ENCODE data around the gene SRPX2.

SRPX2 gene

GRCh38 chrX:100652266-100652665 lies 8.3 kb downstream of the SRPX2 start:
- no peak for DNase-seq

- DNase-seq: no peak
Observed at GRCh38 chrX:100654261-100654660, 10.3 kb downstream of the SRPX2 start.

DNA sequence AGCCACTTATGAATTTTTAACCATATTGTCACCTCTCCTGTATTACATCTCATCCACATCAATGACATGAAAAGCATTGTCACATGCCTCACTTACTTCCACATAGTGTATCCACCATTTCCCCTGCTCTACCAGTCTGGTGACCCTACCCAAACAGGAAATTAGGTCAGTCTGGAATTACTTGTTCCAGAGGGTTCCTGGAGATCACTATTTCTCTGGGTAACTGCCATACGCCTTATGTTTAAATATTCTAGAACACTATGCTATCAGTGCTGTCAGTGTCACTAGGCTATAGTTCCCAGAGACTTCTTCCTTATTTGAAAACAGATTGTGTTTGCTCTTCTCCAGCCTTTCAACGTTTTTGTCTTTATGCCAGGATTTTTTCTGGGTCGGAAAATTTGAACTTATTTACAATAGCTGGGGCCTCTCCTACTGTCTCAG lies 15.0 kb downstream of the SRPX2 start:
- DNase-seq: no peak

DNA sequence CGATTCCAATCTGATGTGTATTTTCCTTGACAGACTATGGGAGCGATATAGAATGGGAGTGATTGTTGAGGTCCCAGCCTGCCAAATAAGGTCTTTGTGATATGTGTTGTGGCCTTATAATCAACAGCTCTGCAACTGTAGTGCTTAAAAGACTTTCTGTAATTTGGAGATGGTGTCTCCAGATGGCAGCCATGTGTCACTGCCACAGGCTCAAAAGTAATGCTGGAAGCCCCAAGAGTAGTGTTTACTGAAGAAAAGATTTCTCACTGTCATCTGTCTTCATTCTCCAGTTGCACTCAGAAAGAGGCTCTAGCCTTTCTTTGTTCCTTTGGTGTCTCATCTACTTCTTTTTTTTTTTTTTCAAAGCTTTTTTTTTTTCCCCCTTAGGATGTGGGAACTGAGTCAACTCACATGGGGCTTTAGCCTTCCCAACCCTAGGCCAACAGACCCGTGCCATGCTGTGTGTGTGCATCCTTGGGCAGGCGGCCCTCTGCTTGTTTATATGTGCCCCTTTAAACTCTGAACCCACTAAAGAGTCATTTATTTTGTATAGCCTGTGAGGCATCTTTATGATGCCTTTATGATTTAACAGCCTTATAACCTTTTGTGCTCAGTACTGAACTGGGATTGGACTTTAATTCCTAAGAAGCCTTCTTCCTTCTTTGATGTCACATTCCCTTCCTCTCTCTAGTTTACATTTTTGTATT lies 15.6 kb downstream of the SRPX2 start:
- no peak for DNase-seq

DNA sequence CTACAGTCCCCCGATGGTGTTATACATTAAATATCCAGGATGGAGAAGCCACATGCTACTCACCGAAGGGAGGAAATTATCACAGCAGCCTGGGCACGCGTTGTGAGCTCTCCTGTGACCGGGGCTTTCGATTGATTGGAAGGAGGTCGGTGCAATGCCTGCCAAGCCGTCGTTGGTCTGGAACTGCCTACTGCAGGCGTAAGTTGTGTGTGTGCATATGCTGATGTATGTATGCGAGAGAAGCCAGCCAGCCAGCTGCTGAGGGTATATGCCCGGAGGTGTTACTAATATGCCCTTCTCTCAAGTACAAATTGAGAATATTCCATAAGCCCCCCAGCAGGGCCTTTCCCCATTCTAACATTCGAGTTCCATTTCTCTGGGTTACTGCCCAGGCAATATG lies 18.2 kb downstream of the SRPX2 start:
- no peak for DNase-seq

- no peak for DNase-seq
Observed at GRCh38 chrX:100662796-100663195, 18.8 kb downstream of the SRPX2 start.

DNA sequence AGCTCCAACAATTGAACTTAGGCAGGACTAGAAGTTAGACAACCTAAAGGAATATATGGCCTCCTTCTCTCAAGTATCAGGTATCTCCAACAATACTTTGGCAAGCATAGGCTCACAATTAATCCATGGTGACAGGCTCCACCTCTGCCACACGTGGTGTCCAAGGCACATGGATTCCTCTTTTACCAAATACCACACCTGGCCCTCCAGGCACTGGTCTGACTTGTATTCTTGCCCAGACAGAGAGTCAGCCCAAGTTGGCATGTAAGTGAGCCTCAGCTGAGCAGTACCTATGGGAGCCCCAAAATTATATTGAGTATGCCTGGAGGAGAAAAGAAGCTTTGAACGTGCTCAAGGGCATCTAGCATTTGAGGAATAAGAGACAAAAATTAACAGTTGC lies 19.6 kb downstream of the SRPX2 start:
- DNase-seq: no peak

DNA sequence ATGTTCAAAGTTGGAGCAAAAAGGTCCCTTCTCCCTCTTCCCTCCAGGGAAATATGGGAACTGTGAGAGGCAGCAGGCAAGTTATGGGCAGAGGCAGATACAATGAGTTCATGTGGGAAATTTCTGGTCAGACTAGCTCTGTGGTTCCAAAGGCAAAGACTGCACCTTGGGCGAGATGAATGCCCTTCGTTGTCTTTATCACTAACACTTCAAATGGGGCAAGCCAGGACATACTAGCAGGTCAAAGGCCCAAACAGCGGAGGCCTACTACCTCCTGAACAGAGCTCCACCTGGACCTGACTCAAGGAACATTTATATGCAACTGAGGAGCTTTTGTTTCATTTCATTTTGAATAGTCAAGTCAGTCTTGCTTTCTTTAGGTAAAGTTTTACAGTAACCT lies 29.0 kb downstream of the SRPX2 start:
- no peak for DNase-seq

GRCh38 chrX:100673397-100673953 lies 29.5 kb downstream of the SRPX2 start:
- DNase-seq: no peak

GRCh38 chrX:100674705-100675104 lies 30.7 kb downstream of the SRPX2 start:
- peak in 1 of 2 donors; percentile 6 for DNase-seq

DNA sequence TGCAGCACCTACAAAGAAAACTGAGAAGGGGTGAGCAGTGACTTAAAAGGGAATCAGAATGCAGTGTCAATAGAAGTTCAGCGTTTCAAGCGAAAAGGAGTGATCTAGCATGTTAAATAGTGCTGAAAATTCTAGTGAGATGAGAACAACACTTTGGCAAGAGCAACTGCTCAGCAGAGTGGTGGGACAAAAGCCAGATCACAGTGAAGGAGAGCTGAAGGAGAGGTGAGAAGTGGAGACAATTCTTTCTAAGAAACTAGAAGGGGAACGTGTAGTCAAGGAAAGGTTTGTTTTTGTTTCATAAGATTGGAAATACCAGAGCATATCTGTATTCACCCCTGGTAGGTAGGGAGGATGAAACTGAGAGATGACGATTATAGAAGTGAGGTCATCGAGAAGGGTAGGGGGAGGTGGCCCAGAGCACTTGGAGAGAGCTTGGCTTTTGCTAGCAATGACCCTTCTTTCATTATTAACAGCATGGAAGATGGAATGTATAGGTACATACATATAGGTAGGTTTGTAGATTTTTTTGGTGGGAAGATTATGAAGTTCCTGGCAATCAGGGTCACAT lies 33.7 kb downstream of the SRPX2 start:
- no peak for DNase-seq

- no peak for DNase-seq
Observed at GRCh38 chrX:100680756-100681155, 36.8 kb downstream of the SRPX2 start.

DNA sequence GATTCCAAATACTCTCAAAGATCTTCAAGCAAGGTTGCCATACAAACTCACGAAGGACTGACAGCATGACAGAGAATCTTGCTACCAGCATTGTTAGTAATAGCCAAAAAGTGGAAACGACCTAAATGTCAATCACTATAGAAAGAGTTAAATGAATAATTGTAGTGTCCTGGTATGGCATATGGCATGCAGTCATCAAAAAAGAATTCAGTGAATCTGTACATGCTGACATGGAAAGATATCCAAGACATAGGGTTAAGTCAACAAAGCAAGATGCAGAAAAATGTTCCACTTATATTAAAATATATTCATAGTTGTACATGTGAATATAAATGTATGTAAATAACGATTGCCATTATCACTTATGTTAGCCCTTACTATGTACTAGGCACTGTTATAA lies 37.6 kb downstream of the SRPX2 start:
- no peak for DNase-seq

DNA sequence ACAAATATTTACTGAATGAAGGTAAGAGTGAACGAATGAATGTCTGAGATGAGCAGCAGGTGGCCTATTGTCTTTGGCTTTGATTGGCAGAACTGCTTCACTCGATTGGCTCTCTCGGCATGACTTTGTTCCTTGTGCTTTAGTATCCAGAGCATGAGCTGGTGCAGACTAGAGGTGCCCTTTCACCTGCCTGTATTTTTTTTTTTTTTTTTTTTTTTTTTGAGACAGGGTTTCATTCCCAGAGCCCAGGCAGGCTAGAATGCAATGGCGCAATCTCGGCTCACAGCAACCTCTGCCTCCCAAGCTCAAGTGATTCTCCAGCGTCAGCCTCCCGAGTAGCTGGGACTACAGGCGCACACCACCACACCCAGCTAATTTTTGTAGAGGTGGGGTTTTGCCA lies 38.9 kb downstream of the SRPX2 start:
- DNase-seq: no peak

DNA sequence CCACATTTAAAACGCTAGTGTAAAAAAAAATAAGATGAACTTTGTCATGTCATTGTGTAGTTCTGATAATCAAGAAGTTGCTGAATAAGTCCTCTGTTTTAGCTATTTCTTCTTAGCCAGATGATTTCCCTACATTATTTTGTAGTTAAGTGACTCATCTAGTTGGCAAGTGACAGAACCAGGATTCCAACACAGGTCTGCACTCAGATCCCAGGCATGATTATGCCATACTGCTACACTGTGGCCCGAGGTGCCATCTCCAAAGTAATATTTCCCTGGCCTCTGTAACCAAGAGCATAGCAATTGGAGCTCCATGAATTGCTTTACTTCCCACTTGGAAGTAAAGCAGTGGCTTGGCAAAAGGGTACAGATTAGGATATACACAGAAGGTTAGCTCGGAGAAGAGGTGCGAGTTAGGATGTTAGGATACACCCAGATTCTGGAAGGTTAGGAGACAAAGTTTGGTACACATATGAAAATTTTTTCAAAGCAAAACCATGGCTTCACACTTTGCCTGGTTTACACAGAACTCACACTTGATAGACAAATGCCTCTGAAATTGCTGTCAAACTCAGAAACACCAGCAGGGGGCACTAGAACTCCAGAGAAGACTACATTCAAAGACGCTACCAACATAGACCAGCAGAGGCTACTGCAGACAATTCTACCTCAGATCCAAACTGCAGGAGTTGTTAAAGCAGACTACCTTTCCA lies 41.4 kb downstream of the SRPX2 start:
- DNase-seq: peak; percentile 0 to 72

DNA sequence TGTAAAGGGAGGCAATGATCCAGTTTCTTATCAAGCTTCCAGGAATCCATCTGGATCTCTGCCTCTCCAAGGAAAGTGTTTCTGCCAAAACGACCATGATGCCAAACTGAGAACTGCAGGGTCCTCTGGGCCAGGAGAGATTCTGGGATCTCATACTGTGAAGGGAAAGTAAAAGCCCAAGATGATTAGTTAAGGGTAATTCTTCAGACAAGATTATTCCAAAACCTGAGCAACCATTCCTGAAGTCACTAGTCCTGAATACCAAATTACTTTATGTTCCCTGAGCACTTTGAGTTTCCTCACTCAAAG lies 42.0 kb downstream of the SRPX2 start:
- DNase-seq: no peak

- peak in 1 of 2 donors; percentile 34 for DNase-seq
Observed at GRCh38 chrX:100687128-100687527, 43.1 kb downstream of the SRPX2 start.

DNA sequence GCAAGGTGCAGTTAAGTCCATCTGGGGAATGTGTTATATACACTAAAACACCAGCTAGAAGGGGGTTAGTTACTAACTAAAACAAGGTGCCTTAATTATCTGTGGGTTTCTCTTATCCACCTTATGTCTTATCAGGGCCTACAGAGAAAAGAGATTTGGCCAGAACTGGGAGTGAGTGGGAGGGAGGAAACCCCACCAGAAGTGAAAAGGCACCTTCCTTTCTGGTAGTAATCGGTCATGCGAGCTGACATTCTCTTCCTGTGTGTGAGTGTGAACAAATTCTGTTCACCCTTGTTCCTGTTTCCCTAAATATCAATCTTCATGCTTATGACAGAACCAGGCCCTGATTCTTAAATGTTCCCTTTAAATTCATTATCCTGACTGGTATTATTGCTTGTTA lies 43.5 kb downstream of the SRPX2 start:
- peak in 1 of 2 donors; percentile 36 for DNase-seq

GRCh38 chrX:100695302-100695701 lies 51.3 kb downstream of the SRPX2 start:
- no peak for DNase-seq

DNA sequence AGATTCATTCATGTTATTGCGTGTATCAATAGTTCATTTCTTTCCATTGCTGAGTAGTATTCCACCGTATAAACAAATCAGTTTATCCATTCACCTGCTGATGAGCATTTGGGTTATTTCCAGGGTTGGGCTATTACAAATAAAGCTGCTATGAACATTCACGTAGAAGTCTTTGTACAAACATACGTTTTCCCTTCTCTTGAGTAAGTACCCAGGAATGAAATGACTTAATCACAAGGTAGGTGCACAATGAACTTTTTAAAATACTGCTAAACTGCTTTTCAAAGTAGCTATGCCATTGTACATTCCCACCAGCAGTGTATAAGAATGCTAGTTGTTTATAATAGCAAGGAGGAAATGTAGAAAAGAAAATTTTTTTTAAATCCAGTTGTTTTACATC lies 52.0 kb downstream of the SRPX2 start:
- no peak for DNase-seq

GRCh38 chrX:100696699-100697351 lies 52.8 kb downstream of the SRPX2 start:
- no peak for DNase-seq

- no peak for DNase-seq
Observed at GRCh38 chrX:100698551-100698950, 54.6 kb downstream of the SRPX2 start.

DNA sequence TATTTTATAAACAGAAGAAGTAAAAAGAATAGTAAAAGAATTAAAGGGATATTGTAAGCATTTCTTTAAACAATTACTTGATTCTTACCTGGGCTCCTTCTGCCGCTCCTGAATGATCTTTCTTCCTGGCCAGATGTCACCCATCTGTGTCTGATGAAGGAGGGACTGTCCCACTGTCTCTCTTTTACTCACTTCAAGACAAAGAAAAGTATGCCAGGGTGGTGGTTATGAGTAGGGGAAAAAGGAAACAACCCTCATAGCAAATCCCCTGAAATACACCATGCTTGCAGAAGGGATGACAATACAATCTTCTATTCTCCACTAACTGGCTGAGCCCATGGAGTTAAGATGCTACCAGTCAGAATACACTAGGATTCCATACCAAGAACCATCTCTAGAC lies 56.8 kb downstream of the SRPX2 start:
- DNase-seq: no peak

All from bone marrow (tissue), 2 donors.